ENCODE results near the gene HSD17B11.

- TF ChIP-seq POLR2A (IDR thresholded peaks at IDR 0.05; ENCODE audit: low read depth, low read length) = no peak
- TF ChIP-seq TAF1 (IDR thresholded peaks at IDR 0.05; ENCODE audit: borderline replicate concordance, low read depth, low read length) = no peak
- no peak for TF ChIP-seq POLR2AphosphoS5 (IDR thresholded peaks at IDR 0.05; ENCODE audit: low read depth, low read length)
Measured at GRCh38 chr4:87391576-87392054, 627 bp upstream of the HSD17B11 start.
